K562 treated with DMSO at 1 percent for 24 hours (cell line): ENCODE measurements around the gene PYGL. TPM values are rescaled to one million over a fixed set of nuclear protein-coding genes. Genes with fewer than 3 reads are reported as not detected.

ENCODE experiments used
- total RNA-seq: library from RNA; unstranded; fragments of 300-600 nt; gene quantifications from 2 replicates; pipeline ENCODE4 v1.2.3, GENCODE V29; 2022; ENCODE audit warnings: low read depth; ENCODE audit not compliant: insufficient read depth

The PYGL gene
- total RNA-seq: 33.0 and 33.2 TPM in 2 replicates

DNA sequence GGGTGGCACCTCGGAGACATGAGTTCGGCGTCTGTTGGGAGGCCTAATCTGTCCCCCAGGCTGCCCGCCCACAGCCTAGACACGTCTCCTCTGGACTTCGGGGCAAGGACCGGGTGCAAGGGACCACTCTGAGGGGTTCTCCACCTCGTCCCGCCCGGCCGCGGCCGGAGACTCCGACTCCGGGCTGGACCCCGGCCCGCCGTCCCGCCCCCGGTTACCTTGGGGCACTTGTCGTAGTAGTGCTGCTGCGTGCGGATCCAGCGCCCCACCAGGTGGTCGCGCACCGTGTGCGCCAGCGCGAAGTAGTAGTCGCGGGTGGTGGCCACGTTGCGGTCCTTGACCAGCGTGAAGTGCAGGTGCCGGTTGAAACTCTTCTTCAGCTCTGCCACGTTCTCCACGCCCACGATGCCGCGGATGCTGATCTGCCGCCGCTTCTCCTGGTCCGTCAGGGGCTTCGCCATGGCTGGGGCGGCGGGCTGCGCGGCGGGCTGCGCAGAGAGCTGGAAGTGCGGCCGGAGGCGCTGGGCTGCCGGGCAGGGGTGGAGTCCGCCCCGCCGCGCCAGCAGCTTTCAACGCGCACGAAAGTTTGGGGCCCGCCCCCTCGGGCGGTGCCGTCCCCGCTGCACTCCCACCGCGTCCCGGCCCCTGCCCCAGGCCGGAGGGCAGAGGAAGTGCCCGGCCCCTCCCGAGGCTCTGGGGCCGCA lies at the start of gene PYGL:
Gene PYGL (minus strand): TSS at position 541 of the 704 bp plus-strand sequence. CDS start 80 bp downstream, at position 461.

DNA sequence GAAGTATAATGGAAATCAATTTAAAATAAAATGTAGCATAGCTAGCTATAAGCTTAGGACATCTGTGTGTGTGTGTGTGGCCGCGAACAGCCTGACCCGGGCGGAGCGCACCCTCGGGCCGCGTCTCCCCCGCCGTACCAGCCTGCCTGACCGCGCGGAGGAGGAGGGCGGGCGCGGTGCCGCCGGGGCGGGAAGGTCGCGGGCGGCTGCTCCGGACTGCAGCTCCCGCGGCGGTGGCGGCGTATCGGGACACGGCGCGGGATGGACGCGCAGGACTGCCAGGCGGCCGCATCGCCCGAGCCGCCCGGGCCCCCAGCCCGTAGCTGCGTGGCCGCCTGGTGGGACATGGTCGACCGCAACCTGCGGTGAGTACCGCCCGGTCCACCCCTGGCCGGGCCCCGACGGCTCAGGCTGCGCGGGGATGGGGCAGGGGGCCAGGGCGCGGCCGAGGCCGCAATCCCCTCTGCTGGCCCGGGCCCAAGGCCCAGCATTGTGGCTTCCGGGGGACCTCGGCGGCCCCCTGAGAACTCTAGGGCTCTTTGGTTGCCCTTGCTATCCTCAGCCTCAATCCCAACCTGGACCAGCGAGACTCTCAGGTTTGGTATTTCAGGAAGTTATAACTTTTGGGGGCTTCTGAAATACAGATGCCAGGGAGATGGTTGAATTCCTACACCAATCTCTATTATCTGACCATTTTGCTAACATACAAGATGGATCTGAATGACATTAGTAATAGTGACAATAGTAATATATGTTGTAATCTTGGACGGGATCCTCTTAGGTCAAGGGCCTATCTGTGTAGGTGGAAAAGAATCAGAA lies 72.2 kb downstream of the PYGL start, which contains the start of gene ABHD12B:
Gene ABHD12B (plus strand): TSS at position 140 of the 819 bp plus-strand sequence. CDS start 122 bp downstream, at position 262.

Other genes with a start within 250 kb of the PYGL start
- gene NIN, start 113.3 kb downstream of the PYGL start, total RNA-seq: 2.6 and 3.5 TPM in 2 replicates
- gene ABHD12B, start 72.4 kb downstream of the PYGL start, total RNA-seq: not detected in 2 replicates
- 0.13 TPM in 1 of 2 replicates, not detected in the other for gene TRIM9, start 150.6 kb upstream of the PYGL start, total RNA-seq